GM12878 (cell line): ENCODE results near the gene ARHGEF17. TPM values are rescaled to one million over a fixed set of nuclear protein-coding genes. Genes with fewer than 3 reads are reported as not detected.

ENCODE experiments used
- ATAC-seq: fragments of 200-7000 bp; cut with Tn5 transposase; 3 replicates; pipeline ENCODE4 v1.9.1; 2020; ENCODE audit warnings: mild to moderate bottlenecking, moderate library complexity
- BruUV-seq: library from RNA; stranded (reverse); fragments of 400-500 nt; replicated peaks from 2 replicates; lab custom pipeline; 2021; lab: Mats Ljungman, UMichigan
- CTCF ChIA-PET: fragments of 300-600 bp; sonication (Branson Sonifier 250); formaldehyde crosslinking; extraction: SDS; loops from one replicate; lab custom pipeline; 2021; ENCODE audit warnings: inconsistent platforms; lab: Yijun Ruan, JAX
- POLR2A ChIA-PET: fragments of 350-600 bp; formaldehyde crosslinking; extraction: SDS; loops from one replicate; lab custom pipeline; 2021; ENCODE audit warnings: inconsistent platforms; lab: Charles Lee
- RAD21 ChIA-PET: fragments of 300-600 bp; sonication (Branson Sonifier 250); formaldehyde crosslinking; loops from one replicate; lab custom pipeline; 2023; ENCODE audit warnings: antibody characterized with exemption; ENCODE audit not compliant: unreplicated experiment; lab: Charles Lee
- SMC1A ChIA-PET: fragments of 300-600 bp; sonication (Branson Sonifier 250); formaldehyde crosslinking; loops from one replicate; lab custom pipeline; 2023; ENCODE audit not compliant: unreplicated experiment, uncharacterized antibody; lab: Charles Lee
- DNase-seq: peaks from one replicate; pipeline ENCODE4 v3.0.0-alpha.2; 2011; ENCODE audit warnings: low read depth, low spot score
- FAIRE-seq: peaks from 3 replicates; lab custom pipeline; 2011; peaks lifted over from hg19 to GRCh38; lab: Jason Lieb, UNC
- H2AFZ ChIP-seq: 2 replicates; pipeline ENCODE4 v1.6.0; 2011; ENCODE audit warnings: low read depth, low read length, control low read depth; ENCODE audit not compliant: control insufficient read depth
- H3K27ac ChIP-seq: 2 replicates; pipeline ENCODE4 v1.5.1; 2011; ENCODE audit warnings: control low read depth; ENCODE audit not compliant: control insufficient read depth, insufficient read depth
- H3K27me3 ChIP-seq, 2 experiments: replicated peaks in 1 of 2; 2 replicates each; pipeline versions ENCODE4 v1.6.0 to v1.6.1; 2011; ENCODE audit warnings: low read length in 1 of 2; ENCODE audit not compliant: control insufficient read depth in 2 of 2, insufficient read depth in 2 of 2
- H3K36me3 ChIP-seq, 2 experiments: 2 replicates each; pipeline ENCODE4 v1.5.1; 2011; ENCODE audit warnings: low read length in 1 of 2; ENCODE audit not compliant: control insufficient read depth in 2 of 2, insufficient read depth in 2 of 2
- H3K4me1 ChIP-seq: 2 replicates; pipeline ENCODE4 v1.6.1; 2011; ENCODE audit warnings: mild to moderate bottlenecking, low read length, moderate library complexity, mixed read lengths; ENCODE audit not compliant: control insufficient read depth, insufficient read depth
- H3K4me2 ChIP-seq: 2 replicates; pipeline ENCODE4 v1.6.0; 2011; ENCODE audit warnings: control low read depth; ENCODE audit not compliant: control insufficient read depth, insufficient read depth
- H3K4me3 ChIP-seq: fragments of 200-600 bp; sonication (generic); 2 replicates; pipeline ENCODE4 v1.5.1; 2016
- H3K79me2 ChIP-seq: 2 replicates; pipeline ENCODE4 v1.6.0; 2011; ENCODE audit warnings: low read length; ENCODE audit not compliant: control insufficient read depth, insufficient read depth
- H3K9ac ChIP-seq: 2 replicates; pipeline ENCODE4 v1.8.0; 2011; ENCODE audit warnings: low read length, control low read depth, mixed read lengths; ENCODE audit not compliant: control insufficient read depth, insufficient read depth
- H3K9me3 ChIP-seq: replicated peaks from 3 replicates; pipeline ENCODE4 v1.5.1; 2011; ENCODE audit warnings: mild to moderate bottlenecking, low read length; ENCODE audit not compliant: control insufficient read depth, insufficient read depth
- H4K20me1 ChIP-seq: 2 replicates; pipeline ENCODE4 v1.6.0; 2011; ENCODE audit not compliant: control insufficient read depth, insufficient read depth
- GATAD2B ChIP-seq: fragments of 450-650 bp; conservative IDR thresholded peaks from 2 replicates; pipeline ENCODE4 v1.6.1; 2017; ENCODE audit warnings: low read depth, mild to moderate bottlenecking, moderate library complexity
- IKZF2 ChIP-seq, 2 experiments: fragments of 450-650 bp; IDR thresholded peaks; 2 replicates each; pipeline ENCODE4 v1.6.1; 2017; ENCODE audit warnings: mild to moderate bottlenecking in 2 of 2, moderate library complexity in 2 of 2
- JUNB ChIP-seq: IDR thresholded peaks from 2 replicates; pipeline ENCODE4 v1.6.1; 2016; ENCODE audit warnings: antibody characterized with exemption, mild to moderate bottlenecking
- KAT2A ChIP-seq: conservative IDR thresholded peaks from 2 replicates; pipeline ENCODE4 v1.6.1; 2011; ENCODE audit warnings: low read depth, low read length; ENCODE audit not compliant: control insufficient read depth
- KDM1A ChIP-seq: fragments of 200-600 bp; sonication (generic); IDR thresholded peaks from 2 replicates; pipeline ENCODE4 v1.6.1; 2016; ENCODE audit warnings: borderline replicate concordance
- RAD21 ChIP-seq: IDR thresholded peaks from 2 replicates; pipeline ENCODE4 v1.6.1; 2011; ENCODE audit warnings: mild to moderate bottlenecking, low read depth, low read length, moderate library complexity; ENCODE audit not compliant: insufficient read depth
- WGBS: methylation state at CpG from one replicate; pipeline ENCODE4 v1.1.6; 2016; ENCODE audit warnings: low lambda C conversion rate; ENCODE audit not compliant: insufficient replicate concordance, insufficient coverage; ENCODE audit errors: missing lambda C conversion rate; 5-methylcytosine and 5-hydroxymethylcytosine counted together
- in situ Hi-C: fragments of 300-500 bp; cut with MboI; formaldehyde crosslinking; loops from 9 replicates; pipeline ENCODE4 v1.14.3; 2018; ENCODE audit warnings: mixed read lengths
- intact Hi-C: fragments of 100-400 bp; cut with micrococcal nuclease; formaldehyde crosslinking; loops from one replicate; pipeline ENCODE4 v1.14.2; 2022; ENCODE audit not compliant: unreplicated experiment
- polyA plus RNA-seq, 11 experiments: library from polyadenylated mRNA; depleted of rRNA in 4 of 11; unstranded in 6 of 11; stranded (reverse) in 5 of 11; fragments of >200 nt; fragmentation: Nextera tagmentation in 4 of 11; fragmentation: Illumina TruSeq in 1 of 11; extraction: Ambion mirVana in 4 of 11; extraction: Trizol in 1 of 11; gene quantifications; 1 replicate in 1 of 11; 2 replicates in 10 of 11; pipeline versions ENCODE4 v1.2.1 to v1.2.3, GENCODE V29; 2011 to 2016; ENCODE audit warnings: inconsistent platforms in 2 of 11, missing spikeins in 2 of 11, low read depth in 1 of 11
- total RNA-seq, 4 experiments: library from RNA; depleted of rRNA in 3 of 4; stranded (reverse); fragments of >200 nt in 3 of 4; fragmentation: Illumina TruSeq in 1 of 4; extraction: Trizol in 1 of 4; gene quantifications; 2 replicates each; pipeline versions ENCODE4 v1.2.1 to v1.2.3, GENCODE V29; 2013 to 2021
- TF ChIP-seq, protein P1 (sequence below): fragments of 450-650 bp; IDR thresholded peaks from 2 replicates; pipeline ENCODE4 v1.6.1; 2017; ENCODE audit warnings: mild to moderate bottlenecking, moderate library complexity

The ARHGEF17 gene
- total and polyA plus RNA-seq, 10 of the 15 experiments (the other 5 are each of a cell fraction or from before 2014, with no cell fraction given) = 0.15 to 11.0 (median 1.7) TPM

DNA sequence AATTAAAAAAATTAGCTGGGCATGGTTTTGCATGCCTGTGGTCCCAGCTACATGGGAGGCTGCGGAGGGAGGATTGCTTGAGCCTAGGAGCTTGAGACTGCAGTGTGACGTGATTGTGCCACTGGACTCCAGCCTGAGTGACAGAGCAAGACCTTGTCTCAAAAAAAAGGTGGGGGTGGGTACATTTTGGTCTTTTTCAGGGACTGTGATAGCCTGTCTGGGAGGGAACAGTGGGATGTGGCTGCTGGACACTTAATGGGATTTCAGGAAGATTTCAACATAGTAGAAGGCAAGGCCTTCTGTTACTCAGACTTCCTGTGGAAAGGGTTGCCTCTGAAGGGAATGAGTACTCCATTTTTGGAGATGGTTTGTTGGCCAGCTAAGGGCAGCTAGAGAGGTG, 108.7 kb downstream of the ARHGEF17 start:
- Histone ChIP-seq H2AFZ (no peak overlapping the region), H3K36me3 (peaks cover 0 to 4% of the 10 kb centered on the region in 2 experiments; a peak in 2 of 4 replicates)
- TF ChIP-seq IKZF2 (IDR thresholded peaks at IDR 0.05) = no peak
- no peak for TF ChIP-seq JUNB
- no peak for TF ChIP-seq KAT2A
- TF ChIP-seq RAD21 = no peak
- TF ChIP-seq GATAD2B = no peak
- TF ChIP-seq KDM1A = no peak
- TF ChIP-seq, protein P1, sequence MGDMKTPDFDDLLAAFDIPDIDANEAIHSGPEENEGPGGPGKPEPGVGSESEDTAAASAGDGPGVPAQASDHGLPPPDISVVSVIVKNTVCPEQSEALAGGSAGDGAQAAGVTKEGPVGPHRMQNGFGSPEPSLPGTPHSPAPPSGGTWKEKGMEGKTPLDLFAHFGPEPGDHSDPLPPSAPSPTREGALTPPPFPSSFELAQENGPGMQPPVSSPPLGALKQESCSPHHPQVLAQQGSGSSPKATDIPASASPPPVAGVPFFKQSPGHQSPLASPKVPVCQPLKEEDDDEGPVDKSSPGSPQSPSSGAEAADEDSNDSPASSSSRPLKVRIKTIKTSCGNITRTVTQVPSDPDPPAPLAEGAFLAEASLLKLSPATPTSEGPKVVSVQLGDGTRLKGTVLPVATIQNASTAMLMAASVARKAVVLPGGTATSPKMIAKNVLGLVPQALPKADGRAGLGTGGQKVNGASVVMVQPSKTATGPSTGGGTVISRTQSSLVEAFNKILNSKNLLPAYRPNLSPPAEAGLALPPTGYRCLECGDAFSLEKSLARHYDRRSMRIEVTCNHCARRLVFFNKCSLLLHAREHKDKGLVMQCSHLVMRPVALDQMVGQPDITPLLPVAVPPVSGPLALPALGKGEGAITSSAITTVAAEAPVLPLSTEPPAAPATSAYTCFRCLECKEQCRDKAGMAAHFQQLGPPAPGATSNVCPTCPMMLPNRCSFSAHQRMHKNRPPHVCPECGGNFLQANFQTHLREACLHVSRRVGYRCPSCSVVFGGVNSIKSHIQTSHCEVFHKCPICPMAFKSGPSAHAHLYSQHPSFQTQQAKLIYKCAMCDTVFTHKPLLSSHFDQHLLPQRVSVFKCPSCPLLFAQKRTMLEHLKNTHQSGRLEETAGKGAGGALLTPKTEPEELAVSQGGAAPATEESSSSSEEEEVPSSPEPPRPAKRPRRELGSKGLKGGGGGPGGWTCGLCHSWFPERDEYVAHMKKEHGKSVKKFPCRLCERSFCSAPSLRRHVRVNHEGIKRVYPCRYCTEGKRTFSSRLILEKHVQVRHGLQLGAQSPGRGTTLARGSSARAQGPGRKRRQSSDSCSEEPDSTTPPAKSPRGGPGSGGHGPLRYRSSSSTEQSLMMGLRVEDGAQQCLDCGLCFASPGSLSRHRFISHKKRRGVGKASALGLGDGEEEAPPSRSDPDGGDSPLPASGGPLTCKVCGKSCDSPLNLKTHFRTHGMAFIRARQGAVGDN = no peak
- TF ChIP-seq, all 136 proteins: peak for 0
- POLR2A ChIA-PET = interaction anchor here (0.6 to 0.7 kb wide), 3 partner anchors 14 to 1272 kb away, joined by 3 to 6 read pairs (median 5); no protein-coding TSS in a partner anchor
- Histone ChIP-seq H3K79me2 (no peaks in the 10 kb centered on the region), H3K9ac (no peak overlapping the region), H3K4me2 (no peak overlapping the region), H3K4me3 (no peak overlapping the region), H3K4me1 (peaks cover 9% of the 10 kb centered on the region; the same call in 1 of the 2 replicates), H3K27ac (no peak overlapping the region), H3K27me3 (no peaks in the 10 kb centered on the region), H4K20me1 (no peaks in the 10 kb centered on the region), H3K9me3 (no peaks in the 10 kb centered on the region)
- no TSS peak for BruUV-seq
- FAIRE-seq (no peak), DNase-seq (no peak), ATAC-seq (no peak)
- intact Hi-C loops = loop anchor here (5.0 kb wide), 1 partner anchor 246 kb away; no protein-coding TSS in a partner anchor
- SMC1A ChIA-PET = interaction anchor here (1.3 to 2.5 kb wide), 2 partner anchors 11 to 209 kb away, joined by 5 to 12 read pairs; no protein-coding TSS in a partner anchor
- RAD21 ChIA-PET = no interaction called here
- 93% methylated on average over 2 of the region's 2 CpGs for WGBS
- in situ Hi-C loops = no loop called here
- CTCF ChIA-PET = interaction anchor here (0.7 to 3.2 kb wide), 3 partner anchors 9 to 244 kb away, joined by 3 to 22 read pairs (median 4); no protein-coding TSS in a partner anchor

Other genes starting within 250 kb of the ARHGEF17 start
- 19.5 and 21.1 TPM in 2 replicates for gene FCHSD2, start 166.0 kb upstream of the ARHGEF17 start, total RNA-seq (2014; rRNA removed)
- 39.2 and 42.5 TPM in 2 replicates for gene FCHSD2, start 166.0 kb upstream of the ARHGEF17 start, total RNA-seq (2014; rRNA removed; fragmentation: Illumina TruSeq; extraction: Trizol)
- 82.8 and 89.8 TPM in 2 replicates for gene FCHSD2, start 166.0 kb upstream of the ARHGEF17 start, total RNA-seq (2021)
- 52.7 and 68.3 TPM in 2 replicates for gene FCHSD2, start 166.0 kb upstream of the ARHGEF17 start, polyA plus RNA-seq (2011; rRNA removed)
- gene FCHSD2, start 166.0 kb upstream of the ARHGEF17 start, polyA plus RNA-seq (2014; fragmentation: Illumina TruSeq; extraction: Trizol) = 62.4 and 70.9 TPM in 2 replicates
- 10 to 100 TPM; 13.2 to 15.4 TPM for gene FCHSD2, start 166.0 kb upstream of the ARHGEF17 start, polyA plus RNA-seq (2014; fragmentation: Nextera tagmentation; extraction: Ambion mirVana)
- gene FCHSD2, start 166.0 kb upstream of the ARHGEF17 start, polyA plus RNA-seq (2014; rRNA removed) = 43.0 and 44.6 TPM in 2 replicates
- 10 to 100 TPM; 58.7 to 68.4 TPM for gene FCHSD2, start 166.0 kb upstream of the ARHGEF17 start, polyA plus RNA-seq (2016; fragmentation: Nextera tagmentation; extraction: Ambion mirVana)
- 0.05 and 0.17 TPM in 2 replicates for gene P2RY2, start 90.0 kb upstream of the ARHGEF17 start, total RNA-seq (2014; rRNA removed)
- gene P2RY2, start 90.0 kb upstream of the ARHGEF17 start, total RNA-seq (2014; rRNA removed; fragmentation: Illumina TruSeq; extraction: Trizol) = not detected in 2 replicates
- gene P2RY2, start 90.0 kb upstream of the ARHGEF17 start, total RNA-seq (2021) = 0.19 and 0.23 TPM in 2 replicates
- not detected in 2 replicates for gene P2RY2, start 90.0 kb upstream of the ARHGEF17 start, polyA plus RNA-seq (2011; rRNA removed)
- 0.03 TPM in 1 of 2 replicates, not detected in the other for gene P2RY2, start 90.0 kb upstream of the ARHGEF17 start, polyA plus RNA-seq (2014; fragmentation: Illumina TruSeq; extraction: Trizol)
- gene P2RY2, start 90.0 kb upstream of the ARHGEF17 start, polyA plus RNA-seq (2014; fragmentation: Nextera tagmentation; extraction: Ambion mirVana) = not detected
- 0.04 TPM in 1 of 2 replicates, not detected in the other for gene P2RY2, start 90.0 kb upstream of the ARHGEF17 start, polyA plus RNA-seq (2014; rRNA removed)
- not detected for gene P2RY2, start 90.0 kb upstream of the ARHGEF17 start, polyA plus RNA-seq (2016; fragmentation: Nextera tagmentation; extraction: Ambion mirVana)
- gene P2RY6, start 35.9 kb upstream of the ARHGEF17 start, total RNA-seq (2014; rRNA removed) = 0.23 TPM in 1 of 2 replicates, not detected in the other
- gene P2RY6, start 35.9 kb upstream of the ARHGEF17 start, total RNA-seq (2014; rRNA removed; fragmentation: Illumina TruSeq; extraction: Trizol) = 0.14 TPM in 1 of 2 replicates, not detected in the other
- 0.21 and 0.66 TPM in 2 replicates for gene P2RY6, start 35.9 kb upstream of the ARHGEF17 start, total RNA-seq (2021)
- not detected in 2 replicates for gene P2RY6, start 35.9 kb upstream of the ARHGEF17 start, polyA plus RNA-seq (2011; rRNA removed)
- 0.10 TPM in 1 of 2 replicates, not detected in the other for gene P2RY6, start 35.9 kb upstream of the ARHGEF17 start, polyA plus RNA-seq (2014; fragmentation: Illumina TruSeq; extraction: Trizol)
- under 1 TPM in 1 of 2 experiments, not detected in 1; 0.05 TPM for gene P2RY6, start 35.9 kb upstream of the ARHGEF17 start, polyA plus RNA-seq (2014; fragmentation: Nextera tagmentation; extraction: Ambion mirVana)
- 0.52 and 0.90 TPM in 2 replicates for gene P2RY6, start 35.9 kb upstream of the ARHGEF17 start, polyA plus RNA-seq (2014; rRNA removed)
- under 1 TPM in 1 of 2 experiments, not detected in 1; 0.24 TPM for gene P2RY6, start 35.9 kb upstream of the ARHGEF17 start, polyA plus RNA-seq (2016; fragmentation: Nextera tagmentation; extraction: Ambion mirVana)
- gene RELT, start 68.1 kb downstream of the ARHGEF17 start, total RNA-seq (2014; rRNA removed) = 19.8 and 23.4 TPM in 2 replicates
- 10.4 and 10.5 TPM in 2 replicates for gene RELT, start 68.1 kb downstream of the ARHGEF17 start, total RNA-seq (2014; rRNA removed; fragmentation: Illumina TruSeq; extraction: Trizol)
- 27.9 and 28.5 TPM in 2 replicates for gene RELT, start 68.1 kb downstream of the ARHGEF17 start, total RNA-seq (2021)
- 7.9 and 13.0 TPM in 2 replicates for gene RELT, start 68.1 kb downstream of the ARHGEF17 start, polyA plus RNA-seq (2011; rRNA removed)
- gene RELT, start 68.1 kb downstream of the ARHGEF17 start, polyA plus RNA-seq (2014; fragmentation: Illumina TruSeq; extraction: Trizol) = 2.5 and 8.4 TPM in 2 replicates
- 1 to 10 TPM; 1.2 to 3.0 TPM for gene RELT, start 68.1 kb downstream of the ARHGEF17 start, polyA plus RNA-seq (2014; fragmentation: Nextera tagmentation; extraction: Ambion mirVana)
- 21.1 and 23.6 TPM in 2 replicates for gene RELT, start 68.1 kb downstream of the ARHGEF17 start, polyA plus RNA-seq (2014; rRNA removed)
- gene RELT, start 68.1 kb downstream of the ARHGEF17 start, polyA plus RNA-seq (2016; fragmentation: Nextera tagmentation; extraction: Ambion mirVana) = 10 to 100 TPM in 1 of 2 experiments, 1 to 10 TPM in 1; 8.8 to 11.1 TPM